ENCODE data around the gene AP1G2.
"Not testable (repeated sequence)": the region's sequence is repeated elsewhere in the genome, so short reads cannot be mapped to it uniquely, and the experiment has no call there.

- TF ChIP-seq, protein P1, sequence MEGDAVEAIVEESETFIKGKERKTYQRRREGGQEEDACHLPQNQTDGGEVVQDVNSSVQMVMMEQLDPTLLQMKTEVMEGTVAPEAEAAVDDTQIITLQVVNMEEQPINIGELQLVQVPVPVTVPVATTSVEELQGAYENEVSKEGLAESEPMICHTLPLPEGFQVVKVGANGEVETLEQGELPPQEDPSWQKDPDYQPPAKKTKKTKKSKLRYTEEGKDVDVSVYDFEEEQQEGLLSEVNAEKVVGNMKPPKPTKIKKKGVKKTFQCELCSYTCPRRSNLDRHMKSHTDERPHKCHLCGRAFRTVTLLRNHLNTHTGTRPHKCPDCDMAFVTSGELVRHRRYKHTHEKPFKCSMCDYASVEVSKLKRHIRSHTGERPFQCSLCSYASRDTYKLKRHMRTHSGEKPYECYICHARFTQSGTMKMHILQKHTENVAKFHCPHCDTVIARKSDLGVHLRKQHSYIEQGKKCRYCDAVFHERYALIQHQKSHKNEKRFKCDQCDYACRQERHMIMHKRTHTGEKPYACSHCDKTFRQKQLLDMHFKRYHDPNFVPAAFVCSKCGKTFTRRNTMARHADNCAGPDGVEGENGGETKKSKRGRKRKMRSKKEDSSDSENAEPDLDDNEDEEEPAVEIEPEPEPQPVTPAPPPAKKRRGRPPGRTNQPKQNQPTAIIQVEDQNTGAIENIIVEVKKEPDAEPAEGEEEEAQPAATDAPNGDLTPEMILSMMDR (conservative IDR thresholded peaks at IDR 0.05 in 1 of 2, IDR thresholded peaks at IDR 0.05 in 1 of 2; ENCODE audit: extremely low read depth in 1 of 2, insufficient read depth in 1 of 2, low read depth in 1 of 2, low read length in 2 of 2) = not testable (repeated sequence)
- not testable (repeated sequence) for TF ChIP-seq EZH2 (IDR thresholded peaks at IDR 0.05; ENCODE audit: borderline replicate concordance, low read length)
Observed at GRCh38 chr14:23609411-23610089, 42.0 kb upstream of the AP1G2 start.

Measured in mammary epithelial cell (primary cell).